WERI-Rb-1 (cell line): Measurements from ENCODE around the gene CASD1.

Experiments used
- DNase-seq: peaks from one replicate; pipeline ENCODE4 v3.0.0-alpha.2; 2020
- H3K27ac ChIP-seq: fragments of 250-450 bp; sonication (Bioruptor Pico); 2 replicates; pipeline ENCODE4 v1.5.1; 2020; ENCODE audit warnings: mild to moderate bottlenecking, moderate library complexity
- H3K27me3 ChIP-seq: fragments of 250-450 bp; sonication (Bioruptor Pico); 2 replicates; pipeline ENCODE4 v1.5.1; 2021; ENCODE audit warnings: mild to moderate bottlenecking, low read depth, moderate library complexity; ENCODE audit not compliant: insufficient read depth, severe bottlenecking
- H3K36me3 ChIP-seq: fragments of 250-450 bp; sonication (Bioruptor Pico); 2 replicates; pipeline ENCODE4 v1.5.1; 2020; ENCODE audit warnings: mild to moderate bottlenecking, moderate library complexity
- H3K4me3 ChIP-seq: 2 replicates; pipeline ENCODE4 v1.5.1; 2011; ENCODE audit warnings: low read depth, mild to moderate bottlenecking, control low read depth, low read length
- H3K9me3 ChIP-seq: fragments of 250-450 bp; sonication (Bioruptor Pico); 2 replicates; pipeline ENCODE4 v1.5.1; 2021; ENCODE audit warnings: mild to moderate bottlenecking, moderate library complexity; ENCODE audit not compliant: severe bottlenecking
- TF ChIP-seq, protein P1 (sequence below): IDR thresholded peaks from 2 replicates; pipeline ENCODE4 v1.5.1; 2011; ENCODE audit warnings: low read depth, mild to moderate bottlenecking, control low read depth, inconsistent platforms, low read length

Gene CASD1

GRCh38 chr7:94514140-94514889 is 4.7 kb downstream of the CASD1 start:
- Histone ChIP-seq H3K4me3 (no peak overlapping the region), H3K27me3 (no peaks in the 10 kb centered on the region), H3K36me3 (peaks cover 25% of the 10 kb centered on the region), H3K27ac (peak overlapping the region; percentile 30; the same call in 1 of the 2 replicates), H3K9me3 (no peaks in the 10 kb centered on the region)
- TF ChIP-seq, protein P1, sequence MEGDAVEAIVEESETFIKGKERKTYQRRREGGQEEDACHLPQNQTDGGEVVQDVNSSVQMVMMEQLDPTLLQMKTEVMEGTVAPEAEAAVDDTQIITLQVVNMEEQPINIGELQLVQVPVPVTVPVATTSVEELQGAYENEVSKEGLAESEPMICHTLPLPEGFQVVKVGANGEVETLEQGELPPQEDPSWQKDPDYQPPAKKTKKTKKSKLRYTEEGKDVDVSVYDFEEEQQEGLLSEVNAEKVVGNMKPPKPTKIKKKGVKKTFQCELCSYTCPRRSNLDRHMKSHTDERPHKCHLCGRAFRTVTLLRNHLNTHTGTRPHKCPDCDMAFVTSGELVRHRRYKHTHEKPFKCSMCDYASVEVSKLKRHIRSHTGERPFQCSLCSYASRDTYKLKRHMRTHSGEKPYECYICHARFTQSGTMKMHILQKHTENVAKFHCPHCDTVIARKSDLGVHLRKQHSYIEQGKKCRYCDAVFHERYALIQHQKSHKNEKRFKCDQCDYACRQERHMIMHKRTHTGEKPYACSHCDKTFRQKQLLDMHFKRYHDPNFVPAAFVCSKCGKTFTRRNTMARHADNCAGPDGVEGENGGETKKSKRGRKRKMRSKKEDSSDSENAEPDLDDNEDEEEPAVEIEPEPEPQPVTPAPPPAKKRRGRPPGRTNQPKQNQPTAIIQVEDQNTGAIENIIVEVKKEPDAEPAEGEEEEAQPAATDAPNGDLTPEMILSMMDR: no peak
- DNase-seq: no peak

DNA sequence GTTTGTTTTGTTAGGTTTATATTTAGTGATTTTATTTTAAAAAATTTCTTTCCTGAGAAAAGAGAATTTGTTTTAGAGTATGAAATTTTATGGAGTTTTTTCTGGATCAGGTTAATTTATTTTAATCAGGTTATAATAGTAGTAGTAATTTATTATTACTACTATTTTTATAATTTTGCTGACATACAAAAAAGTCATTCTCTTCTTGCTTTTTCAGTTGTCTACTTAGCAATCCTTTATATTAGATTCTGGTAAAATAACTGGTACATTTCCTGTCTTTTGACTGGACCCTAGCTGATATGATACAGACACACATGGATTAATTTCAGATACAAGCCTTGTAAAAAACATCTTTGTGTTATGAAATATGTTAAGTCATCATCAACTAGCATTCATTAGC is 5.3 kb downstream of the CASD1 start:
- no peak overlapping the region for H3K27ac ChIP-seq
- H3K4me3 ChIP-seq: no peak overlapping the region

DNA sequence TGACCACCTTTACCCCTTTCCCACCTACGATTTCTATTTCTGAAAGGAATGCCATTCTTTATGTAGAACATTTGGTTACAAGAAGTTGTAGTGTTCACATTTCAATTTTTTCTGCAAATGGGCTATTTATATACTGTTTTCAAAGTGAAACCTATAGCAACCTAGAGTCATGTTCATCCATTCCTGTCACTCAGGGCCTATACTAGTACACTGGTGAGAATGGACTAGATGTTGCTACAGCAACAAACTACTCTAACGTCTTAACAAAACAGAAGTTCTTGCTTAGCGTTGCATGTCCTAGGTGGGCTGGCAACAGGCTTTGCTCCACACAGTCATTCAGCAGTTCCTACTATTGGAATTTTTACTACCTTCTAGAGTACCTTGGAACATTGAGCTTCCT is 16.3 kb downstream of the CASD1 start:
- Histone ChIP-seq H3K27ac (no peak overlapping the region), H3K27me3 (no peaks in the 10 kb centered on the region), H3K4me3 (no peak overlapping the region), H3K36me3 (peaks cover 38% of the 10 kb centered on the region), H3K9me3 (no peaks in the 10 kb centered on the region)
- no peak for DNase-seq
- TF ChIP-seq, protein P1: no peak

More for the DNA sequence above, 5.3 kb downstream of the CASD1 start:
- Histone ChIP-seq H3K9me3 (no peaks in the 10 kb centered on the region), H3K27me3 (no peaks in the 10 kb centered on the region), H3K36me3 (peaks cover 29% of the 10 kb centered on the region)
- TF ChIP-seq, protein P1: no peak
- DNase-seq: no peak

DNA sequence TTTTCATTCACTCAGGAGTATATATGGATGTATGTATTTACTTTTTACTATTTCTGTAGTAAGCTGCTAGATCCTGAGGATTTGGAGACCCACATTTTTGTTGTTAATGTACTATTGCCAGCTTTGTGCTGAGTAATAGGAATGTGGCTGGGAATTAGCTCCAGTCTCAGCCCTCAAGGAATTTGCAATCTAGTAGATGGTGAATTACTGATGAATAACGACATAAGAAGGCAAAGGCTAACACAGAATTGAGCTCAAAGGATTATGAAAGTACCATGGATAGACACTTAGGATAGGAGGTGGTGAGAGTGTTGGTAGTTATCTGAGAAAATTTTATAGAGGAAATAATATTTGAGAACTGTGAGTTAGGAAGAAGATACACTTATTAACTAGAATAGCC is 19.9 kb downstream of the CASD1 start:
- Histone ChIP-seq H3K36me3 (peaks cover 28% of the 10 kb centered on the region), H3K27me3 (no peaks in the 10 kb centered on the region), H3K4me3 (no peak overlapping the region), H3K9me3 (no peaks in the 10 kb centered on the region), H3K27ac (no peak overlapping the region)
- TF ChIP-seq, protein P1: no peak
- DNase-seq: no peak

DNA sequence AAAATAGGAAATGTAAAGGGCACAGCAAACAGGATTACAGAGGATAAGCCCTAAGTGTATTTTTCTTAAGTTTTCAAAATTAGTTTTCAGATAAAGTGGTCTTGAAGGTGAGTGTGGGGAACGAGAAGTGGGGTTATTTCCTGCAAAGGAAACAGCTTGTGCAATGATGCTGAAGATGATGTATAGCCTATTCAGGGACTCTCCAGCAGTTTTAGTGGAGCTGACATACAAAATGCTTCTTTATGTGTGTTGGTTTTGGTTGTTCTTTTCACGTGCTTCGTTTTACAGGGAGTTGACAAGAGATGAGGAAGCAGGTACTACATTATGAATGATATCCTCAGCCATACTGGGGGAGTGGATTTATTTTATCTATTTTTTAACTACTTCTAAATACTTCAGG is 20.5 kb downstream of the CASD1 start:
- TF ChIP-seq, protein P1: no peak
- no peak overlapping the region for H3K4me3 ChIP-seq
- no peaks in the 10 kb centered on the region for H3K27me3 ChIP-seq
- DNase-seq: no peak
- H3K36me3 ChIP-seq: peaks cover 31% of the 10 kb centered on the region
- H3K27ac ChIP-seq: no peak overlapping the region
- H3K9me3 ChIP-seq: no peaks in the 10 kb centered on the region

GRCh38 chr7:94532676-94533075 is 23.1 kb downstream of the CASD1 start:
- TF ChIP-seq, protein P1: no peak
- Histone ChIP-seq H3K27ac (no peak overlapping the region), H3K9me3 (no peaks in the 10 kb centered on the region), H3K27me3 (no peaks in the 10 kb centered on the region), H3K4me3 (no peak overlapping the region), H3K36me3 (peaks cover 51% of the 10 kb centered on the region)
- no peak for DNase-seq
